Measurements from ENCODE around the gene SCD. TPM values are rescaled to one million over a fixed set of nuclear protein-coding genes. Genes with fewer than 3 reads are reported as not detected.
"Not testable (repeated sequence)": the region's sequence is repeated elsewhere in the genome, so short reads cannot be mapped to it uniquely, and the experiment has no call there.

SCD gene
- total RNA-seq, 1 experiment from 2014 or later, result 867 TPM

DNA sequence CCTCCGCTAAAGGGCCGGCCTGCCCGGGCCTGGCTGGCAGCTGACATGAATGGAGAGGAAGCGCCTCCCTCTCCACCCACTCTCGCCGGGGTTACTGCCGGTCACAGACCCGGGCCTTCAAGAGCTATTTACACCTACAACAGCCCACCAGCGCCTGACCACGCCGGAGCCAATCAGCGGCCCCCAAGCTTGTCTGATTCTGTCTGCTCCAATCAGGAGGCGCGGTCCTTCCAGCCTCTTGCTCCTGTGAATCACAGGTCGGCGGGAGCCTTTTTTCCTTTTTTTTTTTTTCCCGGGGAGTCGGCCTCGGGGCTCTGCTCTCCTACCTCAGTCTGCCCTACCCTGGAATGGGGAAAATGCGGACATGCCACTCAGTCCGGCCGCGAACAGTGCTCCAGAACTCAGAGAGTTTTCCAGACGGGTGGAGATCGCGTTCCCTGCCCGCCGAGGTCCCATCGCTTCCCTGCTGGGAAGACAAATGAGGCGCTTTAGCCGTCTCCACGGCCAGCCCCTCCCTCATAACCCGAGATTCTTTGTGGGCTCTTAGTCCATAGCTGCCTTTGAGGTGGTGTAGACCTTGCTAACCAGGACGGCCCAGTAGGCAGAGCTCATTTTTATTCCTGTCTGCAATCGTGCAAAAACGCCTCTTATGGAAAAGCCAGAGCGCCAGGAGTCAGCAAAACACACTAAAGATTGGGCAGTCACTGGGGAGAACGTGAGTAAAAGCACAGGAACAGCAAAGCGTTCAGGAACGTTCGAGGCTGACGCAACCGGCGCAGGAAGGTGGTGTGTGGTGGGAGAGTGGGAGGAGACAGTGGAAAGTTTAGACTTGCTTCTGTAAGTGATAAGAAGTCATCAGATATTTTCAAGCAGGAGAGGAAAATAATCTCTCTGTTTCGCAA is 26.5 kb downstream of the SCD start:
- peak; percentile 99 for DNase-seq (ENCODE audit: low read depth, low spot score)

DNA sequence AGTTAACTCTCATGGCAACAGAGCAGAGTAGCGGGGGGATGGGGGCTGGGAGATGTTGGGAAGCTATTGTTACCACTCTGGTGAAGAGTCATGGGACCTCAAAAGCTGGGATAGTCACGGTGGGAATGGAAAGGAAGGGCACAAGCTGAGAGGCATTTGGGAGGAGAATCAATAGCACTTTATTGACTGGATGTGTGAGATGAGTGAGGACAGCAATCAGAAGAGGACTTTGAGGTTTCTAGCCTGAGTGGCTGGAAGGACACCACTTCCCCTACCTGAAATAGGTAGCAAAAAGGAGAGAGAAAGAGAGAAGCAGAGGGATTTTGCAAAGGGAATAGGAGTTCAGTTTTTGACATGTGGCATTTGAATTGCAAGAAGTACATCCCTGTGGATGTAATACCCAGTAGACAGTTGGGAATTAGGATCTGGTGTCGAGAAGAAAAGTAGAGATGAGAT is 27.2 kb downstream of the SCD start:
- no peak for DNase-seq (ENCODE audit: low read depth, low spot score)
- in situ Hi-C loops (cut with HindIII; ENCODE audit: low pct_unique_long_range_greater_than_20kb, low sequenced_read_pairs), result no loop called here

More for the DNA sequence above, 26.5 kb downstream of the SCD start:
- in situ Hi-C loops (cut with HindIII; ENCODE audit: low pct_unique_long_range_greater_than_20kb, low sequenced_read_pairs), result no loop called here

DNA sequence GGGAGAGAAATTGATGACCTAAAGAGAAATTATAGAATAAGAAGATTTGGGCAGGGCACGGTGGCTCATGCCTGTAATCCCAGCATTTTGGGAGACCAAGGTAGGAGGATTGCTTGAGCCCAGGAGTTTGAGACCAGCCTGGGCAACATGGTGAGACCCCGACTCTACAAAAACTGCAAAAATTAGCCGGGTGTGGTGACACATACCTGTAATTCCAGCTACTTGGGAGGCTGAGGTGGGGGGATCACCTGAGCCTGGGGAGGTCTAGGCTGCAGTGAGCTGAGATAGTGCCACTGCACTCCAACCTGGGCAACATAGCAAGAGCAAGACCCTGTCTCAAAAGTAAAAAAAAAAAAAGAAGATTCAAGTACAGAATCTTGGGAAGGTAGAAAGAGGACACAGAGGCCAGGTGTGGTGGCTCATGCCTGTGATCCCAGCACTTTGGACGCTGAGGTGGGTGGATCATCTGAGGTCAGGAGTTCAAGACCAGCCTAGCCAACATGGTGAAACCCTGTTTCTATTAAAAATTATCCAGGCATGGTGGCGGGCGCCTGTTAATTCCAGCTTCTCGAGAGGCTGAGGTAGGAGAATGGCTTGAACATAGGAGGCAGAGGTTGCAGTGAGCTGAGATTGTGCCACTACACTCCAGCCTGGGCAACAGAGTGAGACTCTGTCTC is 27.8 kb downstream of the SCD start:
- in situ Hi-C loops (cut with HindIII; ENCODE audit: low pct_unique_long_range_greater_than_20kb, low sequenced_read_pairs); DNase-seq (ENCODE audit: low read depth, low spot score): not testable (repeated sequence)

DNA sequence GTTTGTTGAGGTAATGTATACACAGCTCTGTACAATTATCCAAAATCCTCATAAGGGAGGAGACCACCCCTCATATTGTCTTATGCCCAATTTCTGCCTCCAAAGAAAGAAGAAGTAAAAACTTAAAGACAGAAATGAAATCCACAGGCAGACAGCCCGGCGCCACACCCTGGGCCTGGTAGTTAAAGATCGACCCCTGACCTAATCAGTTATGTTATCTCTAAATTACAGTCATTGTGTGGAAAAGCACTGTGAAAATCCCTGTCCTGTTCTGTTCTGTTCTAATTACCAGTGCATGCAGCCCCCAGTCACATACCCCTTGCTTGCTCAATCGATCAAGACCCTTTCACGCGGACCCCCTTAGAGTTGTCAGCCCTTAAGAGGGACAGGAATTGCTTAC is 29.6 kb downstream of the SCD start:
- in situ Hi-C loops (cut with HindIII; ENCODE audit: low pct_unique_long_range_greater_than_20kb, low sequenced_read_pairs); DNase-seq (ENCODE audit: low read depth, low spot score): not testable (repeated sequence)

DNA sequence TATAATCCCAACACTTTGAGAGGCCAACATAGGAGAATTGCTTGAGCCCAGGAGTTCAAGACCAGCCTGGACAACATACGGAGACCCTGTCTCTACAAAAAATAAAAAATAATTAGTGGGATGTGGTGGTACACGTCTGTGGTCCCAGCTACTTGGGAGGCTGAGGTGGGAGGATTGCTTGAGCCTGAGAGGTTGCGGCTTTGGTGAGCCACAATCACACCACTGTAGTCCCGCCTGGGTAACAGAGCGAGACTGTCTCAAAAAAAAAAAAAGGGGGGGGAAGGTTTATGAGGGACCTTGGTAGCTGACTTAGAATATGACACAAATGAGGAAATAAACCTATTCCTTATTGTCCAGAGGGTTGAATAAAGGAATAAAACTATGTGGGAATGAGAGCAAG is 30.8 kb downstream of the SCD start:
- in situ Hi-C loops (cut with HindIII; ENCODE audit: low pct_unique_long_range_greater_than_20kb, low sequenced_read_pairs), result no loop called here
- no peak for DNase-seq (ENCODE audit: low read depth, low spot score)

DNA sequence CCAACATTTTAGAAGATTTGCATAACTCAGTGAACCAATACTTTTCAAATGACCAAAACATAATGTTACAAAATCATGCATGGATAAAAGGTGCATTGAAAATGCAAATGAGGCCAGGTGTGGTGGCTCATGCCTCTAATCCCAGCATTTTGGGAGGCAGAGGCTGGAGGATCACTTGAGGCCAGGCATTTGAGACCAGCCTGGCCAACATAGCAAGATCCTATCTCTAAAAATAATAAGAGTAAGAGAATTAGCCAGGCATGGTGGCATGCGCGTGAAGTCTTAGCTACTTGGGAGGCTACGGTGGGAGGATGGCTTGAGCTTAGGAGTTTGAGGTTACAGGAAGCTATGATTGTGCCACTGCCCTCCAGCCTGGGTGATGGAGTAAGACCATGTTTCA is 33.4 kb downstream of the SCD start:
- DNase-seq (ENCODE audit: low read depth, low spot score), result no peak
- in situ Hi-C loops (cut with HindIII; ENCODE audit: low pct_unique_long_range_greater_than_20kb, low sequenced_read_pairs), result no loop called here

DNA sequence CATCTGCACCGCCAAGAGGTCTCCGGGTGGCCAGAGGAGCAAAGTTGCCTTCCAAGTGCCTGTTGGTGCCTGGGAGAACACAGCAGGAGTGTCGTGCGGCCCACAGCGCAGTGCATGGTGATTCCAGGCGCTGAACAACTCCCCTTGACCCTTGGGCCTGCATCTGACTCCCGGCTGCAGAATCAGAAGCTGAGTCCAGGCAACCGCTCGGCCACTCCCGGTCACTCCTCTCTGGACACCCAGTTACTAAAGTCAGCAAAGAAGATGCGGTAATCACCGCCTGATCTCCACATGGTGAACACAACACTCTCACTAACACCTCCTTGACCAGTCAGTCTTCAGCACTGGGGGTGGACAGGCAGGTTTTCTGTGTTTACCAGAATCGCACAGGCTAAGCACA is 35.5 kb downstream of the SCD start:
- DNase-seq (ENCODE audit: low read depth, low spot score), result no peak
- in situ Hi-C loops (cut with HindIII; ENCODE audit: low pct_unique_long_range_greater_than_20kb, low sequenced_read_pairs), result no loop called here

DNA sequence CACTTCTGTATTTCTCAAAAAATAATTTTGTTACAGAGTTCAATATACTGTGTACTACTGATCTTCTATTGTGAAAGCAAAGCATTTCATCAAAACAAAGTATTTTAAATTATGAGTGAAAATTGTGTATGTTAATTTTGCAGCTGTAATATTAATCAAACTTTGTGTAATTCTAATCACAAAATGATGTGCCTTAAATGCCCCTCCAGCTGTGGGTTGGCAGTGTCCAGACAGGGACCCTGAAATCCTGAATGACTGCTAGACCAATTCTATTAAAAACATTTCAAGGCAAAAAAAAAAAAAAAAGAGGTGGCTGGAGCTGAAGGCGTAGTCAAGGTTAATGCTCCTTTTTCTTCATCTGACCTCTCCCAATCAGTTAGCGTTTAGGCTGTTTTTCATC is 36.2 kb downstream of the SCD start:
- in situ Hi-C loops (cut with HindIII; ENCODE audit: low pct_unique_long_range_greater_than_20kb, low sequenced_read_pairs), result no loop called here
- no peak for DNase-seq (ENCODE audit: low read depth, low spot score)

DNA sequence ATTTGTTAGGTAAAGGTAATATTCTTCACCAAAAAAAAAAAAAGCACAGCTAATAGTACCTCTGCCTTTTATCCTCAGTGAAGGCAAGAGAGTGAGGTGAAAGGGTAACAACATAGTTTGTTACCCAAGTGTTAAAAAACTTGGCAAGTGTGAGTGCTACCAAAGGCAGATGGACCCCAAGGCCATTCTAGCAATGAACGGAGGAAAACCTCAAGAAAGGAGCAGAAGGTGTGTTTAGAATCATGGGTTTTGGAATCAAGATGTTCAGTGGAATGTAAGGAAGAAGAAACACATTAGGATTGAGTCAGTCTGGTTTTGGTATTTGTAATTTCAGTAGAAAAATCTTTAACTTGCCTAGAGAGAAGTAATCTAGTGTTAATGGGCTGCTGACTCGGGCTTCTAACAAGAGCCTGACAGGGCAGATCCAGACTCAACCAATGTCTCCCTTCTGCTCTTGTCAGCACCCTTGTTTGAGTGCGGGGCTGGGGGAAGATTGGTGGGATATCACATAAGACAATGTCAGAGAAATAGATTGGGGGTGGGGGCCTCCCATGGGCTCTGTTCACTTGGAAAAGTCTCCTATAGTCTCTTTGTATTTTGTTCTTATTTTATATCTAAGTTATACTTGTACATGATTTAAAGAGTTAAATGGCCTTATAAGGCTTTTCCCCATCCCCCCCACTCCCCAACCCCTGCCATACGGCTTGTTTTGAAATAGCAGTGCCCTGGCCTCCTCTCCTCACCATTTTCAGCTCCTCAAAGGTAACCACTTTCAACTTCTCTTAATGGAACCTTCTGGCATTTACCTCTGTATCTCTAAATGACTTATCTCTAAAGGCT is 44.4 kb downstream of the SCD start:
- no peak for DNase-seq (ENCODE audit: low read depth, low spot score)
- in situ Hi-C loops (cut with HindIII; ENCODE audit: low pct_unique_long_range_greater_than_20kb, low sequenced_read_pairs), result no loop called here

DNA sequence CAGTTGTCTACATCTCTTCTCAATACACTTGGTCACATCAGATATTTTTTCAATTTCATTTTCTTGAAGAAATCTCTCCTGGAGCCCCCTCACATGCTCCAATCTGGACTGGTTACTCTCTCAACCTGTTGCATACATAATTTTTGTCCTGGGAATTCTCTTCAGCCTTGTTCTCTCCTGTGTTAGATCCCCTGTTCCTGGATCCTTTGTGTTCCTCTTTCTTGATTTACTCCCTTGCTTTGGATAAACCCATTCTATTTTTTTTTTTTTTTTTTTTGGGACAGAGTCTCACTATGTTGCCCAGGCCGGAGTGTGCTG is 45.6 kb downstream of the SCD start:
- in situ Hi-C loops (cut with HindIII; ENCODE audit: low pct_unique_long_range_greater_than_20kb, low sequenced_read_pairs), result no loop called here
- DNase-seq (ENCODE audit: low read depth, low spot score), result no peak

DNA sequence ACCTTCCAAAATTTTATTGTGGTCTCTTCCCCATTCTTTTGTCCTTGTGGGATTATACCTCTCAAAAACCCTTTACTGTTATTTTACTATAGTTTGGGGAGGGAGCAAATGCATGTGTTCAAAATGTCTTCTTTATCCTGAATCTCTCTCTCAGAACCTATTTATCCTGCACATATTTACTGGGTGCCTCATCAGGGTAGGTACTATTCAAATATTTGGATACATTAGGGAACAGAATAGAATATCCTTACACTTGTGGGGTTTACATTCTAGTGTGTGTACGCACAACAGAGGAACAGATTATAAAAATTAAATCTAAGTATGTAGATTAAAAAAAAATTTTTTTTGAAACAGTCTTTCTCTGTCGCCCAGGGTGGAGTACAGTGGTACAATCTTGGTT is 48.6 kb downstream of the SCD start:
- in situ Hi-C loops (cut with HindIII; ENCODE audit: low pct_unique_long_range_greater_than_20kb, low sequenced_read_pairs), result no loop called here
- no peak for DNase-seq (ENCODE audit: low read depth, low spot score)

DNA sequence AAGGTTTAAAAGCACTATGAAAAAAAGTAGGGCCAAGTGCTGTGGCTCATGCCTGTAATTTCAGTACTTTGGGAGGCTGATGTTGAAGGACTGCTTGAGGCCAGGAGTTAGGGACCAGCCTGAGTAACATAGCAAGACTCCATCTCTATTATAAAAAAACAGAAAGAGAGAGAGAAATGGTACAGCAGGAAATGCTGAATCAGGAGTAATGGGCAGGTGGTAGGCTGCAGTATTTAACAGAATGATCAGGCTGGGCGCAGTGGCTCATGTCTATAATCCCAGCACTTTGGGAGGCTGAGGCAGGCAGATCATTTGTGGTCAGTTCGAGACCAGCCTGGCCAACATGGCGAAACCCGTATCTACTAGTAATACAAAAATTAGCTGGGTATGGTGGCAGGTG is 49.6 kb downstream of the SCD start:
- no peak for DNase-seq (ENCODE audit: low read depth, low spot score)
- in situ Hi-C loops (cut with HindIII; ENCODE audit: low pct_unique_long_range_greater_than_20kb, low sequenced_read_pairs), result no loop called here

DNA sequence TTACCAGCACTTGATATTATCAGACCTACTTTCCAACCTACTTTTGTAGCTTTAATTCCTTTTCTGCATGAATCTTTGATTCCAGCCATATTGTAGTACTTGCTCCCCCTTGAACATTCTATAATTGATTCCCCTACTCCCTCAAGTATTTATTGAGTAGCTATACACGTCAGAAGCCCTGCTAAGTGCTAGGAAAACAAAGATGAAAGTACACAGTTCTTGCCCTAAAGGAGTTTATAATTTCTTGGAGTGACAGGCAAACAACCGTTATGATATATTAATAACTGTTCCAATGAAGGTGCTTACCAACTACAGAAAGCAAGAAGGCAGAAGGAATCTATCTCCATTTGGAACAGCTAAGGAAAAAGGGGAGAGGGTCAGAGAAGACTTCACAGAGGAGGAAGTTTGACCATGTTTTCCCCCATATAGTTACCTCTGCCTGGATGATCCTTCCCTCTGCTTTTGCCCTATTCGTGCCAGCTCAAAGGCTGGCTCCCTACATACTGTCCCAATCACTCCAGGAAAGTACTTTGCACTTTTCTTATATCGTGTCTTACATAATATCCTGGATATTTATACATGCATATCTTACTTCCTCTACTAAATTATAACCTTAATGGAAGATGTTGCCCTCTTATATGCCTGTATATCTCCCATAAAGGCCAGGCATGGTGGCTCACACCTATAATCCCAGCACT is 54.7 kb downstream of the SCD start:
- DNase-seq (ENCODE audit: low read depth, low spot score), result no peak
- in situ Hi-C loops (cut with HindIII; ENCODE audit: low pct_unique_long_range_greater_than_20kb, low sequenced_read_pairs), result no loop called here

DNA sequence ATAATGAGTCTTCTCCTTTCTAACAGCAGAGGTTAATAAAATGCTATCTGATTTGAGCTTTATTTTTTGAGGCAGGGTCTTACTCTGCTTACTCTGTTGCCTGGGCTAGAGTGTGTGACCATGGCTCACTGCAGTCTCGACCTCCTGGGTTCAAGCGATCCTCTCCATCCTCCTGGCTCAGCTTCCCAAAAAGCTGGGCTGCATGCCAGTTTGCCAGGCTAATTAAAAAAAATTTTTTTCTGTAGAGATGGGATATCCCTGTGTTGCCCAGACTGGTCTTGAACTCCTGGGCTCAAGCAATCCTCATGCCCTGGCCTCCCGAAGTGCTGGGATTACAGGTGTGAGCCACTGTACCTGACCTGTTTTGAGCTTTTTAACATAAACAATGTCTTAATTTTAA is 56.7 kb downstream of the SCD start:
- in situ Hi-C loops (cut with HindIII; ENCODE audit: low pct_unique_long_range_greater_than_20kb, low sequenced_read_pairs), result no loop called here
- no peak for DNase-seq (ENCODE audit: low read depth, low spot score)

DNA sequence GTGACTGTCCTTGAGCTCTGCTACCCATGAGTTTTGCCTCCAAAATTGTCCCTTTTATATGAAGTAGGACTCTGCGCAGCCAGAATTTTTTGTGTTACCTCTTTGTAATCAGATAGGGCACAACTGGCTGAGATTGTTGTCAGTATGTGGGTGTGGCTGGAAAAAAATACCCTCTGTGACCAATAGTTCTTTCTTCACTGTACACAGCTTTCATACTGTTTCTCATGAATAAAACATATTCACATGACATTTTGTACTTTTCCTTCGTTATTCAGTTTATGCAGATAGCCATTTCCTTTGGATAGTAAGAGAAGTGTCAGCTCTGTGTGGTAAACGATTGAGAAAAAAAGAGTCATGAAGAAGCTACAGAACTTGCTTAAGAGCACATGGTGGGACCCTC is 66.1 kb downstream of the SCD start:
- peak; percentile 33 for DNase-seq (ENCODE audit: low read depth, low spot score)
- in situ Hi-C loops (cut with HindIII; ENCODE audit: low pct_unique_long_range_greater_than_20kb, low sequenced_read_pairs), result no loop called here

Measured in SK-MEL-5 (cell line).